Natural killer cell (primary cell): ENCODE measurements around the gene HPD. TPM values are rescaled to one million over a fixed set of nuclear protein-coding genes. Genes with fewer than 3 reads are reported as not detected.

Source experiments
- ATAC-seq, 3 donors: fragments of 150-1000 bp in 2 of 3; fragments of 200-7000 bp in 1 of 3; cut with Tn5 transposase; 1 replicate in 1 of 3; 2 replicates in 2 of 3; pipeline ENCODE4 v1.10.0; 2021; ENCODE audit warnings: mild to moderate bottlenecking in 2 of 3, moderate library complexity in 2 of 3
- DNase-seq, 2 donors: peaks; one replicate each; pipeline versions ENCODE4 v3.0.0 to v3.0.0-alpha.2; 2013 to 2021; ENCODE audit warnings: mixed read lengths in 1 of 2
- H3K27ac ChIP-seq: one replicate; pipeline ENCODE4 v1.5.1; 2013; ENCODE audit warnings: mild to moderate bottlenecking, low read length
- H3K27me3 ChIP-seq: one replicate; pipeline ENCODE4 v1.6.1; 2013; ENCODE audit warnings: low read length; ENCODE audit not compliant: control insufficient read depth, insufficient read depth
- H3K36me3 ChIP-seq: one replicate; pipeline ENCODE4 v1.6.1; 2013; ENCODE audit warnings: low read length; ENCODE audit not compliant: control insufficient read depth, insufficient read depth
- H3K4me1 ChIP-seq: one replicate; pipeline ENCODE4 v1.6.1; 2013; ENCODE audit warnings: low read length; ENCODE audit not compliant: control insufficient read depth, insufficient read depth
- H3K4me3 ChIP-seq: one replicate; pipeline ENCODE4 v1.5.1; 2013; ENCODE audit warnings: low read length
- H3K9me3 ChIP-seq: one replicate; pipeline ENCODE4 v1.6.1; 2013; ENCODE audit warnings: low read length; ENCODE audit not compliant: control insufficient read depth, insufficient read depth
- H3K27ac Mint-ChIP-seq, 2 donors: one replicate each; pipeline ENCODE4 v1.8.0; 2022; ENCODE audit warnings: mild to moderate bottlenecking in 2 of 2, mixed read lengths in 2 of 2, moderate library complexity in 1 of 2
- H3K27me3 Mint-ChIP-seq, 2 donors: one replicate each; pipeline ENCODE4 v1.8.0; 2022; ENCODE audit warnings: low read depth in 2 of 2, mixed read lengths in 2 of 2
- H3K36me3 Mint-ChIP-seq: one replicate; pipeline ENCODE4 v1.8.0; 2022; ENCODE audit warnings: mixed read lengths
- H3K4me1 Mint-ChIP-seq, 2 donors: one replicate each; pipeline ENCODE4 v1.8.0; 2022; ENCODE audit warnings: mixed read lengths in 2 of 2
- H3K4me3 Mint-ChIP-seq: one replicate; pipeline ENCODE4 v1.8.0; 2022; ENCODE audit warnings: mild to moderate bottlenecking, moderate library complexity, mixed read lengths
- H3K9me3 Mint-ChIP-seq, 2 donors: one replicate each; pipeline ENCODE4 v1.8.0; 2022; ENCODE audit warnings: mixed read lengths in 2 of 2
- CTCF ChIP-seq: fragments of 200-600 bp; IDR thresholded peaks from one replicate; pipeline ENCODE4 v1.8.0; 2022; ENCODE audit warnings: antibody characterized with exemption
- WGBS: methylation state at CpG from one replicate; pipeline ENCODE4 v1.1.7; 2013; ENCODE audit warnings: missing lambda C conversion rate; ENCODE audit not compliant: insufficient coverage; 5-methylcytosine and 5-hydroxymethylcytosine counted together
- intact Hi-C: fragments of 100-400 bp; cut with micrococcal nuclease; formaldehyde crosslinking; loops from one replicate; pipeline ENCODE4 v1.14.2; 2022
- total RNA-seq, 4 donors: library from RNA; stranded (reverse); fragments of 120-200 nt in 1 of 4; gene quantifications; one replicate each; pipeline versions ENCODE4 v1.2.3 to v1.2.4, GENCODE V29; 2013 to 2022

Gene HPD
- total RNA-seq, 3 donors from 2014 or later (not counting 1 experiment from before 2014, with no cell fraction given), result not detected

GRCh38 chr12:121805171-121806008, 53.3 kb downstream of the HPD start:
- Mint-ChIP-seq H3K27ac (peak overlapping the region; percentile 89 to 90), H3K4me3 (peak overlapping the region; percentile 97), H3K4me1 (peaks cover 31 to 51% of the 10 kb centered on the region in 2 donors), H3K36me3 (no peaks in the 10 kb centered on the region), H3K27me3 (no peaks in the 10 kb centered on the region), H3K9me3 (no peaks in the 10 kb centered on the region)
- Histone ChIP-seq H3K27me3 (no peaks in the 10 kb centered on the region), H3K9me3 (no peaks in the 10 kb centered on the region), H3K36me3 (peaks cover 41% of the 10 kb centered on the region), H3K27ac (peak overlapping the region; percentile 74), H3K4me1 (peaks cover 47% of the 10 kb centered on the region), H3K4me3 (peak overlapping the region; percentile 59)
- peak; percentile 15 to 54 for DNase-seq
- no peak for ATAC-seq
- no peak for TF ChIP-seq CTCF
- intact Hi-C loops, result no loop called here
- WGBS, result under 1% methylated on average over 26 of the region's 45 CpGs

GRCh38 chr12:121804417-121805111, 54.1 kb downstream of the HPD start:
- no peak for TF ChIP-seq CTCF
- peak; percentile 2 to 16 (median 3) for ATAC-seq
- DNase-seq, result peak; percentile 55 to 84
- under 1% methylated on average over 63 of the region's 63 CpGs for WGBS
- Histone ChIP-seq H3K4me1 (peaks cover 48% of the 10 kb centered on the region), H3K27ac (peak overlapping the region; percentile 74), H3K36me3 (peaks cover 35% of the 10 kb centered on the region), H3K9me3 (no peaks in the 10 kb centered on the region), H3K27me3 (no peaks in the 10 kb centered on the region), H3K4me3 (peak overlapping the region; percentile 59)
- intact Hi-C loops, result loop anchor here (5.0 kb wide), 1 partner anchor 698 kb away; the partner anchor contains the start of gene ZCCHC8
- peak overlapping the region; percentile 89 to 90 for H3K27ac Mint-ChIP-seq
- H3K9me3 Mint-ChIP-seq, result no peaks in the 10 kb centered on the region
- no peaks in the 10 kb centered on the region for H3K36me3 Mint-ChIP-seq
- H3K4me1 Mint-ChIP-seq, result peaks cover 31 to 49% of the 10 kb centered on the region in 2 donors
- H3K4me3 Mint-ChIP-seq, result peak overlapping the region; percentile 97
- no peaks in the 10 kb centered on the region for H3K27me3 Mint-ChIP-seq

GRCh38 chr12:121803861-121804416, 54.7 kb downstream of the HPD start, which contains the start of gene SETD1B:
SETD1B (plus strand) TSS chr12:121804009; CDS start chr12:121804738, 729 bp downstream.
- whole genome bisulfite sequencing, result under 1% methylated on average over 74 of the region's 74 CpGs
- peaks cover 54% of the 10 kb centered on the region for H3K4me1 ChIP-seq
- peak within 1 kb of the TSS; percentile 100 for H3K4me3 Mint-ChIP-seq
- intact Hi-C loops, result loop anchor here (2.0 to 5.0 kb wide), 4 partner anchors 15 to 698 kb away; partner anchors contain the start of genes ORAI1, PSMD9 and ZCCHC8
- H3K27me3 Mint-ChIP-seq, result no peaks in the 10 kb centered on the region
- DNase-seq, result peak; percentile 54 to 77
- peak within 1 kb of the TSS; percentile 100 for H3K27ac Mint-ChIP-seq
- H3K4me3 ChIP-seq, result peak within 1 kb of the TSS; percentile 59
- no peaks in the 10 kb centered on the region for H3K36me3 Mint-ChIP-seq
- peaks cover 29% of the 10 kb centered on the region for H3K36me3 ChIP-seq
- H3K4me1 Mint-ChIP-seq, result peaks cover 35 to 50% of the 10 kb centered on the region in 2 donors
- H3K27ac ChIP-seq, result peak within 1 kb of the TSS; percentile 97
- no peaks in the 10 kb centered on the region for H3K9me3 Mint-ChIP-seq
- no peaks in the 10 kb centered on the region for H3K9me3 ChIP-seq
- H3K27me3 ChIP-seq, result no peaks in the 10 kb centered on the region
- TF ChIP-seq CTCF, result no peak
- ATAC-seq, result peak in 1 of 3 donors; percentile 7
